H7 (cell line): ENCODE measurements around the gene TGM3. TPM values are rescaled to one million over a fixed set of nuclear protein-coding genes. Genes with fewer than 3 reads are reported as not detected.
"Not testable (repeated sequence)": the region's sequence is repeated elsewhere in the genome, so short reads cannot be mapped to it uniquely, and the experiment has no call there.

Source experiments
- DNase-seq: peaks from one replicate; pipeline ENCODE4 v3.0.0; 2012
- H3K27me3 ChIP-seq: 2 replicates; pipeline ENCODE4 v1.6.0; 2011; ENCODE audit warnings: mild to moderate bottlenecking, low read length; ENCODE audit not compliant: control insufficient read depth, insufficient read depth
- H3K36me3 ChIP-seq: replicated peaks from 2 replicates; pipeline ENCODE4 v1.5.1; 2011; ENCODE audit warnings: low read length; ENCODE audit not compliant: control insufficient read depth, insufficient read depth
- H3K4me3 ChIP-seq: 2 replicates; pipeline ENCODE4 v1.5.1; 2011; ENCODE audit warnings: low read depth, mild to moderate bottlenecking, control low read depth, low read length, moderate library complexity; ENCODE audit not compliant: insufficient read depth
- total RNA-seq: library from RNA; depleted of rRNA; stranded (reverse); fragments of >200 nt; shearing (Covaris generic); gene quantifications from 2 replicates; pipeline ENCODE4 v1.2.3, GENCODE V29; 2014; rRNA removed

Gene TGM3
- total RNA-seq, result 0.90 TPM in 1 of 2 replicates, not detected in the other

DNA sequence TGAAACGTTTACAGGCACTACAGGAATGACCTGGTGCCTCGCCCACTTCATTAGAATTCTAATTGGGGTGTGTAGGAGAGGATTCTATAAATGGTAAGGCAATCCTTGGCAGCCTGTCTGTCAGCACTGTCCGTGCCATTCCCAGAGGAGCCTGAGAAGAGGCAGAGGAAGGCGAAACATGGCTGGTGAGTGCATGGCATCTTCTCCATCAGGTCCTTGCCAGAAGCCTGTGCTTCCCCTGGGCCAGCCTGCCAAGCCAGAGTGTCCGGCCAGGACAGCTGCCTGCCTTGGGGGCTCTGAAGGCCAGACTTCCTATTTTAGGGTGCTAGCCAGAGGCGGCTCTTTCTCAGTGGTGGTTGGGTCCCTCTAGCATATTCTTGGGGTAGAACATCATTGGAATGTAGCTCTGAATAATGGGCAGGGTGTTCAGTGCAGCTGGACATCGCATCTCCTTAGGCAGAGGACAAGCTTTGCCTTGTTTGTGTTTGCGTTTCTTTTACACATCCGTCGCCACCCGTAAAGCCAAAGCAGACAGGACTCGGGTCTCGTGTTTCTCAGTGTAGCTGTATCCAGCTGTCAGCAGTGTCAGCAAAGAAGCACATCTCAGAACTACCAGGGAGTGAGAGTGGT is at the start of gene TGM3:
TGM3 (plus strand) TSS at position 116 of the 630 bp plus-strand sequence; CDS start at position 179, 63 bp downstream.
- no peak within 1 kb of the TSS for H3K4me3 ChIP-seq
- H3K36me3 ChIP-seq, result no peaks in the 10 kb centered on the region

DNA sequence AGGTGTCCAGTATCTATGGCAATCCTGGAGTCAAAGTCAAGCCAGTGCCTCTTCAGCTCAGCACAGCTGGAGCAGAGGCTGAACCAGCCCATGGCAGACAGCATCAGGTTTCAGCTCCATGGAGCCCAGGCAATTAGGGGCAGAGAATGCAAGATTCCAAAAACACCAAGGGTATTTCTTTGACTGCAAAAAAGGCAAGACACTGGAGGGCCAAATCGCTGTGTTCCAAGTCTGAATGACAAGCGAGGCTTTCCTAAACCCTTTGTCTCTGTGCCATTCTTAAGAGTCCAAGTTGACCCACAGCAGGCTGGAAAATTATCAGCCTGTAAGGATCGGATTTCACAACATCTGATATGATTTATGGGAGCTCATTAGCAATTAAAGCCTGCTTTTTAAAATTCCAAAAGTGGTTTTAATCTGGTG is 49.7 kb upstream of the TGM3 start:
- Histone ChIP-seq H3K4me3 (no peak overlapping the region), H3K27me3 (no peaks in the 10 kb centered on the region), H3K36me3 (no peaks in the 10 kb centered on the region)
- DNase-seq, result peak; percentile 11

More for the DNA sequence above, at the start of gene TGM3:
- no peaks in the 10 kb centered on the region for H3K27me3 ChIP-seq
- no peak for DNase-seq

DNA sequence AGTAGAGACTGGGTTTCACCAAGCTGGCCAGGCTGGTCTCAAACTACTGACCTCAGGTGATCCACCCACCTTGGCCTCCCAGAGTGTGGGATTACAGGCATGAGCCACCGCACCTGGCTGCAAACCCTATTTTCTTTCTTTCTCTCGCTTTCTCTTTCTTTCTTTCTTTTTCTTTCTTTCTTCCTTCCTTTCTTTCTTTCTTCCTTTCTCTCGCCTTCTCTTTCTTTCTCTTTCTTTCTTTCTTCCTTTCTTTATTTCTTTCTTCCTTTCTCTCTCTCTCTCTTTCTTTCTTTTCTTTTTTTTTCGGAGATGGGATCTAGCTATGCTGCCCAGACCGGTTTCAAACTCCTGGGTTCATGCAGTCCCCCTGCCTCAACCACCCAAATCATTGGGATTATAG is 47.0 kb upstream of the TGM3 start:
- DNase-seq, result no peak
- no peaks in the 10 kb centered on the region for H3K36me3 ChIP-seq
- no peak overlapping the region for H3K4me3 ChIP-seq
- H3K27me3 ChIP-seq, result no peaks in the 10 kb centered on the region

GRCh38 chr20:2249935-2250334 is 45.9 kb upstream of the TGM3 start:
- DNase-seq, result no peak
- no peaks in the 10 kb centered on the region for H3K36me3 ChIP-seq

DNA sequence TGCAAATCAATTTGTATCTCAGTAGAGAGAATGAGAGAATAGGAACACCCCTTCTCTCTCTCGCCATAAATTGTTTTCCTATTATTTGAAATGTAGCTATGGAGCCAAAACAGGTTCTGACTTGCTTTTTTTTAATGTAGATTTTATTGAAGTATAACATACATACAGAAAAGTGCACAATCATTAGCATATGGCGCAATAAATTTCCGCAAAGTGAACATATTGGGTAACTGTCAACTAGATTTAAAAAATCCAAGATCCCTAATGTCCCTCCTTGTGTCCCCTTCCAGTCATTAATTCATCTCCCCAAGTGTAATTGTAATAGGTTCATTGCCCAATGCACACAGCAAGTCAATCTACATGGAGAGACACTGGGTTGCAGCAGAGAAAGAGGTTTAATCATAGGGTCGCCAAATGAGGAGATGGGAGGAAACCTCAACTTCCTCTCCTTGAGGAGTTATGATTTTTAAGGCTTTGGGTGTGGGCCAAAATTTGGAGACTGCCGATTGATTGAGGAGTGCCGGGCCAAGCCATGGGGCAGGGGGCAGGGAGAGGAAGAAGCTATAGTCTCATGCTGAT is 43.3 kb upstream of the TGM3 start:
- H3K27me3 ChIP-seq, result no peaks in the 10 kb centered on the region
- no peak for DNase-seq
- H3K4me3 ChIP-seq, result no peak overlapping the region
- H3K36me3 ChIP-seq, result no peaks in the 10 kb centered on the region

More at GRCh38 chr20:2249935-2250334, 45.9 kb upstream of the TGM3 start:
- Histone ChIP-seq H3K27me3 (no peaks in the 10 kb centered on the region), H3K4me3 (no peak overlapping the region)

- H3K4me3 ChIP-seq, result no peak overlapping the region
- H3K27me3 ChIP-seq, result no peaks in the 10 kb centered on the region
- no peaks in the 10 kb centered on the region for H3K36me3 ChIP-seq
- DNase-seq, result no peak
Measured at GRCh38 chr20:2253256-2253655, 42.5 kb upstream of the TGM3 start.

DNA sequence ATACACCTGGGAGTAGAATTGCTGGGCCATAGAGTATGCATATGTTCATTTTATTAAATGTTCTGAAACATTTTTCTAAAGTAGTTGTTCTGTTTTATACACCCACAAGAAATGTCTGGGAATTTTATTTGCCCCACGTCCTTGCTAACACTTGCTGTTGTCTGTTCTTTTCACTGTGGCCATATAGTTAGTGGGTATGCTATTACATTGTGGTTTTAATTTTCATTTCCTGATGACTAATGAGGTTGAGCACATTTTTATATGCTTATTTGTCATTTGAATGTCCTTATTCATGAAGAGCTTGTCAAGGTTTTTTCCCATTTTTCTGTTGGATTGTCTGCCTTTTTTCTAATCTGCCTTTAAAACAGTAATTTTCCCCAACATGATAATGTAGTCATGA is 41.5 kb upstream of the TGM3 start:
- H3K4me3 ChIP-seq, result no peak overlapping the region
- DNase-seq, result no peak
- no peaks in the 10 kb centered on the region for H3K27me3 ChIP-seq
- H3K36me3 ChIP-seq, result no peaks in the 10 kb centered on the region

GRCh38 chr20:2255926-2256531 is 39.8 kb upstream of the TGM3 start:
- Histone ChIP-seq H3K27me3 (no peaks in the 10 kb centered on the region), H3K36me3 (no peaks in the 10 kb centered on the region), H3K4me3 (no peak overlapping the region)
- no peak for DNase-seq

DNA sequence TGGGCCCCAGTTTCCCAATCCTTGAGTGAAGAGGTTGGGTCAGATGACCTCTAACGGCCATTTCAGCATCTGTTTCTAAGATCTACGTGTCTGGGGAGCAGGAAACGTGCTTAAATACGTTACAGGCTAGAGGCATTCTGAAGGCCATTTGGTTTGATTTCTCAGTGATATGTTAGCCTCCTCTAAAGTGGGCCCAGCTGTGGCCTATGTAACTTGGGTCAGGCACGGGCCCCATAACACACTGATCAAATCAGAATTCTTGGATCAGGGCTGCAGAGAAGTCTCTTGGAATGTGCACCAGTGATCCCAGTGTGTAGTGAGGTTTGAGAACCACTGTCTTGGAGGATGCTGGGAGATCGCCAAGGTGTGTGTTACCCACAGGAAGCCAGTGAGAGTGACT is 36.1 kb upstream of the TGM3 start:
- Histone ChIP-seq H3K4me3 (no peak overlapping the region), H3K27me3 (no peaks in the 10 kb centered on the region), H3K36me3 (no peaks in the 10 kb centered on the region)
- DNase-seq, result no peak

- no peak overlapping the region for H3K4me3 ChIP-seq
- no peak for DNase-seq
- H3K27me3 ChIP-seq, result no peaks in the 10 kb centered on the region
- H3K36me3 ChIP-seq, result no peaks in the 10 kb centered on the region
Measured at GRCh38 chr20:2260250-2260649, 35.6 kb upstream of the TGM3 start.

DNA sequence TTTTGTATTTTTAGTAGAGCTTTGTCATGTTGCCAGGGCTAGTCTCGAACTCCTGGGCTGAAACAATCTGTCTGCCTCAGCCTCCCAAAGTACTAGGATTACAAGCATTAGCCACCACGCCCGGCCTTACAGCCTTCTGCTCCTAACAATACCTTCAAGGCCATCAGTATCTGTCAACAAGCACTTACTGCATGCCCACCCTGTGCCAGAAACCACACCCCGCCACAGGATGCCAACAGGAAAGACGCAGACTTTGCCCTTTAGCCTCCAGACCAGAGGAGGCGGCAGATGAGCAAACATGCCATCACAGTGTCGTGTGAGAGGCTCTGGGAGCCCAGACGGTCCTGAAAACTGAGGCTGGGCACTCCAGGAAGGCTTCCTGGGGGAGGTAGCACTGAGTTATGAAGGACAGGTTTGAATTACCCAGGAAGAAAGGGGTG is 34.7 kb upstream of the TGM3 start:
- Histone ChIP-seq H3K36me3 (no peaks in the 10 kb centered on the region), H3K4me3 (no peak overlapping the region), H3K27me3 (no peaks in the 10 kb centered on the region)
- no peak for DNase-seq

DNA sequence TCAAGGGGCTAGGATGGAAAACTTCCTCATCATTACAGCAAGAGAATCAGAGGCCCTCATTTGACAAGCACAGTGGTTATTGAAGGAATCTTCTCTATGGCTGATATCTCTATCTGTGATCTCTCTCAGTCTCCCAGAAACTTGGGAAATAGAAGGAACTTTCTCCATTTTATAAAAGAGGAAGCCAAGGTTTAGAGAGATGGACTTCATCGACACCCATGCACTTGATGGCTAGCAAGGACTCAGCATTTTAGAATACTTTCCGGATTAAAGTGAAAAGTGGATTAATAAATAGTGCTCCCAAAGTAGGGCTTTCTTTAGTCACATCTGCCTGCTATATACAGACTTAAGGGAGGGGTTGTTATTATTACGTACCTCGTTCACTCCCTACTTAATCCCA is 34.2 kb upstream of the TGM3 start:
- Histone ChIP-seq H3K36me3 (no peaks in the 10 kb centered on the region), H3K4me3 (no peak overlapping the region), H3K27me3 (no peaks in the 10 kb centered on the region)
- DNase-seq, result no peak

DNA sequence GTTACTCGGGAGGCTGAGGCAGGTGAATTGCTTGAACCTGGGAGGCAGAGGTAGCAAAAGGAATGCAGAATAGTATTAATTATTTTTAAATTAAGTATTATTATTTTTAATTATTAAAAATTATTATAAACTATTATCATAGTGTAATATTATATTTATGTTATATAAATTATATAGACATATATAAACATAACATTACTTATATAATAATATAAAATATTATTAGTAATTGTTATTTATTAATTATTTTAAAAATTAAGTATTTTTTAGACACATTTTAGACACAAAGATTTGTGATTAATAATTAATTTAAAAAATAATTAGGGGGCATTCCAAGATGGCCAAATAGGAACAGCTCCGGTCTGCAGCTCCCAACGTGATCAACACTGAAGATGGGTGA is 31.7 kb upstream of the TGM3 start:
- DNase-seq, result no peak
- H3K27me3 ChIP-seq, result no peaks in the 10 kb centered on the region
- H3K36me3 ChIP-seq, result no peaks in the 10 kb centered on the region
- H3K4me3 ChIP-seq, result no peak overlapping the region

DNA sequence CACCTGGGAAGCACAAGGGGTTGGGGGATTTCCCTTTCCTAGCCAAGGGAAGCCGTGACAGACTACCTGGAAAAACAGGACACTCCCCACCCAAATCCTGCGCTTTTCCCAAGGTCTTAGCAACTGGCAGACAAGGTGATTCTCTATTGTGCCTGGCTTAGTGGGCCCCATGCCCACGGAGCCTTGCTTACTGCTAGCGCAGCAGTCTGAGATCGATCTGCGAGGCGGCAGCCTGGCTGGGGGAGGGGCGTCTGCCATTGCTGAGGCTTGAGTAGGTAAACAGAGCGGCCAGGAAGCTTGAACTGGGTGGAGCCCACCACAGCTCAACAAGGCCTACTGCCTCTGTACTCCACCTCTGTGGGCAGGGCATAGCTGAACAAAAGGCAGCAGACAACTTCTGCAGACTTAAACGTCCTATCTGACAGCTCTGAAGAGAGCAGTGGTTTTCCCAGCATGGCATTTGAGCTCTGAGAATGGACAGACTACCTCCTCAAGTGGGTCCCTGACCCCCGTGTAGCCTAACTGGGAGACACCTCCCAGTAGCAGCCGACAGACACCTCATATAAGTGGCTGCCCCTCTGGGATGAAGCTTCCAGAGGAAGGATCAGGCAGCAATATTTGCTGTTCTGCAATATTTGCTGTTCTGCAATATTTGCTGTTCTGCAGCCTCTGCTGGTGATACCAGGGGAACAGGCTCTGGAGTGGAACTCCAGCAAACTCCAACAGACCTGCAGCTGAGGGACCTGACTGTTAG is 31.0 kb upstream of the TGM3 start:
- H3K27me3 ChIP-seq, DNase-seq, H3K36me3 ChIP-seq: not testable (repeated sequence)
- H3K4me3 ChIP-seq, result peak overlapping the region; percentile 9; the same call in 1 of the 2 replicates
